Measurements from ENCODE around the gene CELF4.

The CELF4 gene

GRCh38 chr18:37508207-37508606 is 57.4 kb downstream of the CELF4 start:
- no peak for TF ChIP-seq CTCF (IDR thresholded peaks at IDR 0.05; ENCODE audit: insufficient read depth, missing control alignments)

GRCh38 chr18:37507239-37507638 is 58.4 kb downstream of the CELF4 start:
- TF ChIP-seq CTCF (IDR thresholded peaks at IDR 0.05; ENCODE audit: insufficient read depth, missing control alignments): no peak
- DNase-seq (ENCODE audit: insufficient read length, low spot score) (no peak), FAIRE-seq (no peak)

More at GRCh38 chr18:37508207-37508606, 57.4 kb downstream of the CELF4 start:
- no peak for FAIRE-seq
- DNase-seq (ENCODE audit: insufficient read length, low spot score): no peak

GRCh38 chr18:37506001-37506400 is 59.6 kb downstream of the CELF4 start:
- no peak for DNase-seq (ENCODE audit: insufficient read length, low spot score)
- FAIRE-seq: no peak
- no peak for TF ChIP-seq CTCF (IDR thresholded peaks at IDR 0.05; ENCODE audit: insufficient read depth, missing control alignments)

GRCh38 chr18:37505321-37505720 is 60.3 kb downstream of the CELF4 start:
- no peak for TF ChIP-seq CTCF (IDR thresholded peaks at IDR 0.05; ENCODE audit: insufficient read depth, missing control alignments)
- FAIRE-seq (no peak), DNase-seq (ENCODE audit: insufficient read length, low spot score) (no peak)

- TF ChIP-seq CTCF (IDR thresholded peaks at IDR 0.05; ENCODE audit: insufficient read depth, missing control alignments): no peak
- FAIRE-seq (no peak), DNase-seq (ENCODE audit: insufficient read length, low spot score) (no peak)
Measured at GRCh38 chr18:37502601-37503000, 63.0 kb downstream of the CELF4 start.

GRCh38 chr18:37502036-37502435 is 63.6 kb downstream of the CELF4 start:
- FAIRE-seq (no peak), DNase-seq (ENCODE audit: insufficient read length, low spot score) (no peak)
- TF ChIP-seq CTCF (IDR thresholded peaks at IDR 0.05; ENCODE audit: insufficient read depth, missing control alignments): no peak

- FAIRE-seq (no peak), DNase-seq (ENCODE audit: insufficient read length, low spot score) (no peak)
- no peak for TF ChIP-seq CTCF (IDR thresholded peaks at IDR 0.05; ENCODE audit: insufficient read depth, missing control alignments)
Measured at GRCh38 chr18:37501136-37501535, 64.5 kb downstream of the CELF4 start.

Measured in D721Med (cell line).